GM23248 (cell line): Measurements from ENCODE around the gene MBD3L2. TPM values are rescaled to one million over a fixed set of nuclear protein-coding genes. Genes with fewer than 3 reads are reported as not detected.

Source experiments
- DNase-seq: peaks from one replicate; pipeline ENCODE4 v3.0.0-alpha.2; 2015
- H2AFZ ChIP-seq: fragments of 200-600 bp; sonication (generic); 2 replicates; pipeline ENCODE4 v1.6.1; 2016; ENCODE audit warnings: antibody characterized with exemption
- H3F3A ChIP-seq: fragments of 200-600 bp; sonication (generic); 2 replicates; pipeline ENCODE4 v1.6.1; 2016; ENCODE audit warnings: mild to moderate bottlenecking, antibody characterized with exemption, mixed run types; ENCODE audit not compliant: insufficient read depth
- H3K27ac ChIP-seq: fragments of 200-600 bp; sonication (generic); 2 replicates; pipeline ENCODE4 v1.5.1; 2016; ENCODE audit warnings: mild to moderate bottlenecking
- H3K27me3 ChIP-seq: fragments of 200-600 bp; sonication (generic); replicated peaks from 2 replicates; pipeline ENCODE4 v1.6.1; 2016; ENCODE audit warnings: mild to moderate bottlenecking; ENCODE audit not compliant: insufficient read depth
- H3K36me3 ChIP-seq: fragments of 200-600 bp; sonication (generic); 2 replicates; pipeline ENCODE4 v1.6.1; 2016; ENCODE audit warnings: low read depth, mild to moderate bottlenecking
- H3K4me1 ChIP-seq: fragments of 200-600 bp; sonication (generic); 2 replicates; pipeline ENCODE4 v1.6.1; 2016; ENCODE audit warnings: mild to moderate bottlenecking; ENCODE audit not compliant: insufficient read depth
- H3K4me2 ChIP-seq: fragments of 200-600 bp; sonication (generic); one replicate; pipeline ENCODE4 v1.6.1; 2016; ENCODE audit warnings: mild to moderate bottlenecking; ENCODE audit not compliant: unreplicated experiment
- H3K4me3 ChIP-seq: fragments of 200-600 bp; sonication (generic); 2 replicates; pipeline ENCODE4 v1.5.1; 2016; ENCODE audit warnings: mild to moderate bottlenecking
- H3K79me2 ChIP-seq: fragments of 200-600 bp; sonication (generic); 2 replicates; pipeline ENCODE4 v1.6.1; 2016; ENCODE audit warnings: mild to moderate bottlenecking; ENCODE audit not compliant: insufficient read depth
- H3K9ac ChIP-seq: fragments of 200-600 bp; sonication (generic); 2 replicates; pipeline ENCODE4 v1.6.1; 2016; ENCODE audit warnings: mild to moderate bottlenecking
- H3K9me2 ChIP-seq: fragments of 200-600 bp; sonication (generic); 2 replicates; pipeline ENCODE4 v1.6.1; 2016; ENCODE audit warnings: mixed run types, mild to moderate bottlenecking, moderate library complexity; ENCODE audit not compliant: insufficient read depth
- H3K9me3 ChIP-seq: fragments of 200-600 bp; sonication (generic); one replicate; pipeline ENCODE4 v1.6.1; 2017; ENCODE audit warnings: low read depth
- H4K20me1 ChIP-seq: fragments of 200-600 bp; sonication (generic); 2 replicates; pipeline ENCODE4 v1.6.0; 2016; ENCODE audit not compliant: insufficient read depth
- EZH2 ChIP-seq: fragments of 200-600 bp; sonication (generic); IDR thresholded peaks from 2 replicates; pipeline ENCODE4 v1.6.1; 2018; ENCODE audit warnings: antibody characterized with exemption, mild to moderate bottlenecking; ENCODE audit not compliant: insufficient read depth, poor library complexity, severe bottlenecking
- EZH2phosphoT487 ChIP-seq: fragments of 200-600 bp; sonication (generic); IDR thresholded peaks from 2 replicates; pipeline ENCODE4 v1.6.1; 2018; ENCODE audit warnings: antibody characterized with exemption, moderate library complexity, mild to moderate bottlenecking, low read depth; ENCODE audit not compliant: insufficient read depth
- WGBS, 2 experiments: methylation state at CpG; one replicate each; pipeline ENCODE4 v1.1.6; 2015 to 2017; ENCODE audit warnings: low lambda C conversion rate in 2 of 2, low coverage in 1 of 2; ENCODE audit errors: missing lambda C conversion rate in 2 of 2; 5-methylcytosine and 5-hydroxymethylcytosine counted together
- in situ Hi-C: fragments of 300-500 bp; cut with MboI; formaldehyde crosslinking; loops from 2 replicates; pipeline ENCODE4 v1.15.0; 2020
- polyA plus RNA-seq: library from polyadenylated mRNA; unstranded; fragments of >200 nt; fragmentation: Nextera tagmentation; extraction: Ambion mirVana; gene quantifications from 2 replicates; pipeline ENCODE4 v1.2.1, GENCODE V29; 2016
- total RNA-seq: library from RNA; depleted of rRNA; stranded (reverse); fragments of >200 nt; shearing (Covaris generic); gene quantifications from 2 replicates; pipeline ENCODE4 v1.2.3, GENCODE V29; 2014

MBD3L2 gene
- total and polyA plus RNA-seq, 2 experiments from 2014 or later, result not detected

- no peaks in the 10 kb centered on the region for H3K9me2 ChIP-seq
- peaks cover 8% of the 10 kb centered on the region; the same call in 1 of the 2 replicates for H3K4me1 ChIP-seq
- no peak overlapping the region for H3K9ac ChIP-seq
- no peak overlapping the region for H2AFZ ChIP-seq
- in situ Hi-C loops, result no loop called here
- peaks cover 65% of the 10 kb centered on the region for H3K36me3 ChIP-seq
- H4K20me1 ChIP-seq, result no peaks in the 10 kb centered on the region
- no peak overlapping the region for H3K4me3 ChIP-seq
- peaks cover 29% of the 10 kb centered on the region for H3K79me2 ChIP-seq
- no peaks in the 10 kb centered on the region for H3K9me3 ChIP-seq
- no peak for TF ChIP-seq EZH2
- TF ChIP-seq EZH2phosphoT487, result no peak
- WGBS, 2 experiments, result 98% methylated on average over 11 to 29 of the region's 29 CpGs
- DNase-seq, result no peak
- H3K4me2 ChIP-seq, result no peak overlapping the region
- H3F3A ChIP-seq, result peaks cover 7% of the 10 kb centered on the region; the same call in 1 of the 2 replicates
- H3K27me3 ChIP-seq, result no peaks in the 10 kb centered on the region
- H3K27ac ChIP-seq, result no peak overlapping the region
Observed at GRCh38 chr19:7074705-7075282, 25.7 kb downstream of the MBD3L2 start.

GRCh38 chr19:7076151-7076550 lies 27.0 kb downstream of the MBD3L2 start:
- Histone ChIP-seq H3K9ac (no peak overlapping the region), H2AFZ (no peak overlapping the region), H3K9me3 (peaks cover 5% of the 10 kb centered on the region), H3K27me3 (no peaks in the 10 kb centered on the region), H3K9me2 (no peaks in the 10 kb centered on the region), H3K4me3 (no peak overlapping the region), H3K27ac (no peak overlapping the region), H3K79me2 (peaks cover 16% of the 10 kb centered on the region), H3K36me3 (peaks cover 76% of the 10 kb centered on the region), H3F3A (peaks cover 8% of the 10 kb centered on the region), H4K20me1 (no peaks in the 10 kb centered on the region), H3K4me1 (no peaks in the 10 kb centered on the region), H3K4me2 (no peak overlapping the region)
- WGBS, 2 experiments, result 98 to 99% methylated on average over 6 of the region's 6 CpGs
- in situ Hi-C loops, result no loop called here
- DNase-seq, result no peak
- TF ChIP-seq EZH2 (no peak), EZH2phosphoT487 (no peak)

- peaks cover 3% of the 10 kb centered on the region; the same call in 1 of the 2 replicates for H3K79me2 ChIP-seq
- peaks cover 26% of the 10 kb centered on the region for H3F3A ChIP-seq
- in situ Hi-C loops, result no loop called here
- no peak overlapping the region for H3K4me2 ChIP-seq
- H2AFZ ChIP-seq, result no peak overlapping the region
- WGBS, 2 experiments, result 98% methylated on average over 2 of the region's 2 CpGs
- no peak overlapping the region for H3K4me3 ChIP-seq
- peak; percentile 30 for DNase-seq
- no peaks in the 10 kb centered on the region for H3K4me1 ChIP-seq
- peaks cover 12% of the 10 kb centered on the region for H3K9me3 ChIP-seq
- no peak overlapping the region for H3K9ac ChIP-seq
- H3K9me2 ChIP-seq, result no peaks in the 10 kb centered on the region
- no peak for TF ChIP-seq EZH2
- no peaks in the 10 kb centered on the region for H3K27me3 ChIP-seq
- no peak overlapping the region for H3K27ac ChIP-seq
- no peaks in the 10 kb centered on the region for H4K20me1 ChIP-seq
- peaks cover 86% of the 10 kb centered on the region for H3K36me3 ChIP-seq
Observed at GRCh38 chr19:7078008-7078407, 28.9 kb downstream of the MBD3L2 start.

GRCh38 chr19:7083076-7083956 lies 34.2 kb downstream of the MBD3L2 start:
- Histone ChIP-seq H3K36me3 (peaks cover 75% of the 10 kb centered on the region), H3K4me2 (no peak overlapping the region), H3K4me3 (peak overlapping the region; percentile 18), H3K27ac (no peak overlapping the region), H4K20me1 (no peaks in the 10 kb centered on the region), H3K4me1 (no peaks in the 10 kb centered on the region), H3K9me3 (peaks cover 33% of the 10 kb centered on the region), H3K27me3 (no peaks in the 10 kb centered on the region), H3K79me2 (peaks cover 3% of the 10 kb centered on the region; the same call in 1 of the 2 replicates), H3K9ac (no peak overlapping the region), H3F3A (peaks cover 31% of the 10 kb centered on the region), H3K9me2 (no peaks in the 10 kb centered on the region), H2AFZ (no peak overlapping the region)
- in situ Hi-C loops, result no loop called here
- WGBS, 2 experiments, result 95 to 96% methylated on average over 15 of the region's 15 CpGs
- peak; percentile 43 for DNase-seq
- TF ChIP-seq EZH2 (no peak), EZH2phosphoT487 (no peak)
